ENCODE measurements around the gene TARS2. TPM values are rescaled to one million over a fixed set of nuclear protein-coding genes. Genes with fewer than 3 reads are reported as not detected.

The TARS2 gene
- total RNA-seq, 2 donors from 2014 or later, result 19.1 to 30.4 TPM

GRCh38 chr1:150550222-150551050, 63.2 kb downstream of the TARS2 start:
- H3K9me3 ChIP-seq, result no peaks in the 10 kb centered on the region
- no peak for DNase-seq
- H3K27ac ChIP-seq, result peak overlapping the region; percentile 73
- no peaks in the 10 kb centered on the region for H3K4me1 ChIP-seq
- TF ChIP-seq CTCF (IDR thresholded peaks at IDR 0.05), result no peak
- peak overlapping the region; percentile 63 to 72 for H3K9ac ChIP-seq (ENCODE audit: low read depth in 2 of 2, low read length in 2 of 2)
- no peaks in the 10 kb centered on the region for H3K27me3 ChIP-seq
- no peaks in the 10 kb centered on the region for H3K36me3 ChIP-seq
- intact Hi-C loops (cut with DNase I), result loop anchor here (10.0 kb wide), 1 partner anchor 264 kb away; no protein-coding TSS in a partner anchor
- H3K4me3 ChIP-seq, result no peak overlapping the region

GRCh38 chr1:150551051-150551783, 64.0 kb downstream of the TARS2 start:
- H3K27me3 ChIP-seq, result no peaks in the 10 kb centered on the region
- no peaks in the 10 kb centered on the region for H3K4me1 ChIP-seq
- intact Hi-C loops (cut with DNase I), result loop anchor here (10.0 kb wide), 1 partner anchor 264 kb away; no protein-coding TSS in a partner anchor

GRCh38 chr1:150551784-150552127, 64.5 kb downstream of the TARS2 start:
- intact Hi-C loops (cut with DNase I), result loop anchor here (10.0 kb wide), 1 partner anchor 263 kb away; no protein-coding TSS in a partner anchor
- Histone ChIP-seq H3K9ac (ENCODE audit: low read depth in 2 of 2, low read length in 2 of 2) (peak overlapping the region; percentile 30 to 49), H3K4me3 (no peak overlapping the region), H3K27me3 (no peaks in the 10 kb centered on the region), H3K36me3 (no peaks in the 10 kb centered on the region), H3K9me3 (no peaks in the 10 kb centered on the region), H3K27ac (peak overlapping the region; percentile 73), H3K4me1 (no peaks in the 10 kb centered on the region)
- TF ChIP-seq CTCF (IDR thresholded peaks at IDR 0.05), result no peak
- DNase-seq, result no peak

More at GRCh38 chr1:150551051-150551783, 64.0 kb downstream of the TARS2 start:
- Histone ChIP-seq H3K36me3 (no peaks in the 10 kb centered on the region), H3K27ac (peak overlapping the region; percentile 73), H3K9me3 (no peaks in the 10 kb centered on the region), H3K4me3 (no peak overlapping the region), H3K9ac (ENCODE audit: low read depth in 2 of 2, low read length in 2 of 2) (peak overlapping the region; percentile 44 to 72)
- no peak for DNase-seq
- no peak for TF ChIP-seq CTCF (IDR thresholded peaks at IDR 0.05)

- TF ChIP-seq CTCF (IDR thresholded peaks at IDR 0.05), result no peak
- Histone ChIP-seq H3K9ac (ENCODE audit: low read depth in 2 of 2, low read length in 2 of 2) (peak overlapping the region in 1 of 2 donors; percentile 49), H3K9me3 (no peaks in the 10 kb centered on the region), H3K36me3 (no peaks in the 10 kb centered on the region), H3K27ac (peak overlapping the region; percentile 73), H3K4me1 (no peaks in the 10 kb centered on the region), H3K27me3 (no peaks in the 10 kb centered on the region), H3K4me3 (no peak overlapping the region)
- peak; percentile 70 for DNase-seq
- intact Hi-C loops (cut with DNase I), result loop anchor here (10.0 kb wide), 1 partner anchor 262 kb away; no protein-coding TSS in a partner anchor
Observed at GRCh38 chr1:150552128-150552910, 65.1 kb downstream of the TARS2 start.

GRCh38 chr1:150552911-150553289, 65.7 kb downstream of the TARS2 start:
- H3K27ac ChIP-seq, result peak overlapping the region; percentile 32
- H3K9ac ChIP-seq (ENCODE audit: low read depth in 2 of 2, low read length in 2 of 2), result peak overlapping the region in 1 of 2 donors; percentile 49
- no peak overlapping the region for H3K4me3 ChIP-seq
- H3K4me1 ChIP-seq, result no peaks in the 10 kb centered on the region
- no peaks in the 10 kb centered on the region for H3K9me3 ChIP-seq
- TF ChIP-seq CTCF (IDR thresholded peaks at IDR 0.05), result no peak
- no peak for DNase-seq
- intact Hi-C loops (cut with DNase I), result loop anchor here (10.0 kb wide), 1 partner anchor 262 kb away; no protein-coding TSS in a partner anchor
- no peaks in the 10 kb centered on the region for H3K27me3 ChIP-seq
- no peaks in the 10 kb centered on the region for H3K36me3 ChIP-seq

Measured in colonic mucosa (tissue), 4 donors.